Measurements from ENCODE around the gene VPS13C. TPM values are rescaled to one million over a fixed set of nuclear protein-coding genes. Genes with fewer than 3 reads are reported as not detected.

VPS13C gene
- total RNA-seq (2022; extraction: Qiagen RNA extraction) = 9.1 to 16.0 TPM (median 11.4 TPM) in 5 replicates

GRCh38 chr15:62060113-62060895 lies at the start of gene VPS13C:
Gene VPS13C, minus strand, starts transcription at chr15:62060447. Its CDS starts 73 bp downstream, at chr15:62060374.

GRCh38 chr15:62066663-62067447 lies 6.6 kb upstream of the VPS13C start, which contains the start of gene C2CD4A:
Gene C2CD4A, plus strand, starts transcription at chr15:62066977. Its CDS starts 637 bp downstream, at chr15:62067614.

Other genes with a start within 250 kb of the VPS13C start
- 0.06 to 0.32 TPM (median 0.12 TPM) in 5 replicates for gene C2CD4A, start 6.5 kb upstream of the VPS13C start, total RNA-seq (2022; extraction: Qiagen RNA extraction)
- gene C2CD4B, start 104.8 kb upstream of the VPS13C start, total RNA-seq (2022; extraction: Qiagen RNA extraction) = 0.15 to 0.32 TPM (median 0.30 TPM) in 5 replicates

All from A549 treated with Hydrocortisone at 1 μM for 4 hours (cell line).